ENCODE results near the gene CCDC86. TPM values are rescaled to one million over a fixed set of nuclear protein-coding genes. Genes with fewer than 3 reads are reported as not detected.

CCDC86 gene
- total RNA-seq, 2 experiments from 2014 or later = 8.0 to 9.0 TPM

DNA sequence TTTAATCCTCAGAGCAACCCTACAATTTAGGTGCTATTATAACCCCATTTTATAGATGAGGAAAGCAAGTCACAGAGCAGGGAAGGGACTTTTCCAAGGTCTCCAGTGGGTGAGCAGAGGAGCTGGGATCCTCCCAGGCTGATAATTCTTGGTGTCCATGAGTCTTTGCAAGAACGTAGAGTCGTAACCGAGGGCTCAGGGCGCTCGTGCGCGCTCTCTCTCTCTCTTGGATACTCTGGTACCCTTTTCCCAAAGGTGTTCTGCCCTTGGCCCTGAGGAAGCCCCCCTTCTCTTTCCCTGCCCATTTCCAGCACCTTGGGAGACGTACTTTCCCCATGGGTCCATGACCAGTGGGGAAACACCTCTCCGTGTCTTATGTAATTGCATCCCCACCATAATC lies 20.3 kb downstream of the CCDC86 start:
- Mint-ChIP-seq H3K27me3 (no peaks in the 10 kb centered on the region), H3K4me1 (ENCODE audit: low read depth) (peaks cover 17% of the 10 kb centered on the region), H3K9me3 (no peaks in the 10 kb centered on the region), H3K27ac (no peak overlapping the region), H3K36me3 (ENCODE audit: low read depth) (no peaks in the 10 kb centered on the region), H3K4me3 (no peak overlapping the region)
- Histone ChIP-seq H3K36me3 (ENCODE audit: insufficient read depth, low read length) (no peaks in the 10 kb centered on the region), H3K4me1 (ENCODE audit: insufficient read depth, low read length) (peaks cover 11% of the 10 kb centered on the region), H3K27me3 (ENCODE audit: control insufficient read depth in 1 of 2, insufficient read depth in 2 of 2, low read length in 2 of 2) (no peaks in the 10 kb centered on the region), H3K9me3 (ENCODE audit: control insufficient read depth in 1 of 2, insufficient read depth in 1 of 2, low read length in 2 of 2) (no peaks in the 10 kb centered on the region), H3K27ac (ENCODE audit: low read depth in 1 of 2, low read length in 2 of 2) (no peak overlapping the region), H3K4me3 (ENCODE audit: low read length) (no peak overlapping the region)
- DNase-seq (peak in 1 of 14 experiments; percentile 4), ATAC-seq (ENCODE audit: poor library complexity) (no peak)
- intact Hi-C loops (cut with DNase I, micrococcal nuclease) = no loop called here
- TF ChIP-seq, protein P1, sequence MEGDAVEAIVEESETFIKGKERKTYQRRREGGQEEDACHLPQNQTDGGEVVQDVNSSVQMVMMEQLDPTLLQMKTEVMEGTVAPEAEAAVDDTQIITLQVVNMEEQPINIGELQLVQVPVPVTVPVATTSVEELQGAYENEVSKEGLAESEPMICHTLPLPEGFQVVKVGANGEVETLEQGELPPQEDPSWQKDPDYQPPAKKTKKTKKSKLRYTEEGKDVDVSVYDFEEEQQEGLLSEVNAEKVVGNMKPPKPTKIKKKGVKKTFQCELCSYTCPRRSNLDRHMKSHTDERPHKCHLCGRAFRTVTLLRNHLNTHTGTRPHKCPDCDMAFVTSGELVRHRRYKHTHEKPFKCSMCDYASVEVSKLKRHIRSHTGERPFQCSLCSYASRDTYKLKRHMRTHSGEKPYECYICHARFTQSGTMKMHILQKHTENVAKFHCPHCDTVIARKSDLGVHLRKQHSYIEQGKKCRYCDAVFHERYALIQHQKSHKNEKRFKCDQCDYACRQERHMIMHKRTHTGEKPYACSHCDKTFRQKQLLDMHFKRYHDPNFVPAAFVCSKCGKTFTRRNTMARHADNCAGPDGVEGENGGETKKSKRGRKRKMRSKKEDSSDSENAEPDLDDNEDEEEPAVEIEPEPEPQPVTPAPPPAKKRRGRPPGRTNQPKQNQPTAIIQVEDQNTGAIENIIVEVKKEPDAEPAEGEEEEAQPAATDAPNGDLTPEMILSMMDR (IDR thresholded peaks at IDR 0.05) = no peak
- CTCF ChIA-PET = no interaction called here
- POLR2A ChIA-PET = no interaction called here

DNA sequence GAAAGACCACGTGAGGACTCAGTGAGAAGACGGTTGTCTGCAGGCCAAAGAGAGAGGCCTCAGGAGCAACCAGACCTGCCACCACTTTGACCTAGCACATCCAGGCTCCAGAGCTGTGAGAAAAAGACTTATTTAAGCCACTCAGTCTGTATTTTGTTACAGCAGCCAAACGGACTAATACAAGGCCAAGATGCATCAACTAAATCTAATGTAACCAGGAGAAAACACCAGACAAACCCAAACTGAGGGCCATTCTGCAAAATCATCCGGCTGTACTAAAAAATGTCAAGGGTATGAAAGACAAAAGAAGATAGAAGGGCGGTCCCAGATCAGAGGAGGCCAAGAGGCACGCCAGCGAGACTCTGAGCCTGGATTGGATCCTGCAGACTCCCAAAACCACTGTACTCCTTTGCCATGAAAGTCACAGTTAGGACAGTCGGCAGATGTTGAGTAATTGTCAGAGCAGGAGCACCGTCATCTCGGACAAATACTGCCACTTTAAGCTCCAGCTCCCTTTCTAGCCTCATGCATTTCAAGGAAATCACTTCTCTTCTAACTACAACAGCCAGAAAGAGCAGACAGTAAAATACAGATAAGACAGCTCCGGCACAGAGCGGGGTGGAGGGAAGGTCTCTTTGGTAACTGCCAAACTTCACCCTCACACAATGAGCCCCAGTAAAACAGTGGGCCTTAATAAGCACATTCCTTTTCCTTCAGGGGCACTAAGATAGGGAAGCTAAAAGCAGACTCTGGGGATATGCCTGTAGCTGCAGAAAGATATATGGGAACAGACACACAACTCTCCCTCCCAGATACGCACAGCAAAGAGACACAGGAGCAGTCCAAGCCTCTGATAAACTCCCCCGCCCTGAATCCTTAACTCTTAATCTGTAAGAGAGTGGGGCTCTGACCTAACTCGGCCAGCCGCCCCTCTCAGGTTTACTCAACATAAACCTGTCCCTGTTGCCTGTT lies 21.9 kb downstream of the CCDC86 start:
- ChIA-PET CTCF (no interaction called here), POLR2A (no interaction called here)
- DNase-seq (no peak), ATAC-seq (ENCODE audit: poor library complexity) (no peak)
- Histone ChIP-seq H3K27ac (ENCODE audit: low read depth in 1 of 2, low read length in 2 of 2) (no peak overlapping the region), H3K36me3 (ENCODE audit: insufficient read depth, low read length) (no peaks in the 10 kb centered on the region), H3K4me3 (ENCODE audit: low read length) (no peak overlapping the region), H3K9me3 (ENCODE audit: control insufficient read depth in 1 of 2, insufficient read depth in 1 of 2, low read length in 2 of 2) (no peaks in the 10 kb centered on the region), H3K4me1 (ENCODE audit: insufficient read depth, low read length) (peaks cover 3% of the 10 kb centered on the region), H3K27me3 (ENCODE audit: control insufficient read depth in 1 of 2, insufficient read depth in 2 of 2, low read length in 2 of 2) (no peaks in the 10 kb centered on the region)
- TF ChIP-seq, protein P1 (IDR thresholded peaks at IDR 0.05) = no peak
- peaks cover 5% of the 10 kb centered on the region for H3K4me1 Mint-ChIP-seq (ENCODE audit: low read depth)
- no peaks in the 10 kb centered on the region for H3K27me3 Mint-ChIP-seq
- H3K36me3 Mint-ChIP-seq (ENCODE audit: low read depth) = no peaks in the 10 kb centered on the region
- intact Hi-C loops (cut with DNase I, micrococcal nuclease) = no loop called here
- no peak overlapping the region for H3K27ac Mint-ChIP-seq
- H3K9me3 Mint-ChIP-seq = no peaks in the 10 kb centered on the region
- H3K4me3 Mint-ChIP-seq = no peak overlapping the region

DNA sequence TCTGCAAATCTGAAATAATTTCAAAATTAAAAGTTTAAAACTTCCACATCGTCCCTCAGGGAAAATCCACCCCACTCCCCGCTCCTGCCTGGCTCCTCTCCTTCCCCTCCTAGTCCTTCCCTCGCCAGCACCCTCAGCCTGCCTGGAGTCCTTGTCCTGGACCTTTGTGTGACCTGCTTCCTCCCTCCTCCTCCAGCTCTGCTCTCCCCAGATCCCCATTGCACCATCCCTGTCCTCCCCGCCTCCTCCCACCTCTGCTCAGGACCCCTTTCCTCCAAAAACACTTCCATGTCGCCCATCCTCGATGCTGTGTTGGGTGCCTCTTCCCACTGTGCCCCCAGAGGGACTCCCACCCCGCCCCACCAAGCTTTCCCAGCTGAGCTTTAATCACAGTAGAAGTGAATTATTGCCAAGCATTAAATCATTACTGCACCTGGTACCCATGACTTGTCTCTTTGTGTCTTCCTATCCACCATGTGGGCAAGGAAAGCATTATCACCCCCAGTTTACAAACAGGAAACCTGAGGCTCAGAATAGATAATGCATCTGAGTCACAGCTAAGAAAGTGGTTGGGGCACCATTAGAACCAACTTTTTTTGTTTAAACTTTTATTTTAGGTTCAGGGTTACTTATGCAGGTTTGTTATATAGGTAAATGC lies 23.1 kb downstream of the CCDC86 start:
- Histone ChIP-seq H3K27me3 (ENCODE audit: control insufficient read depth in 1 of 2, insufficient read depth in 2 of 2, low read length in 2 of 2) (no peaks in the 10 kb centered on the region), H3K4me1 (ENCODE audit: insufficient read depth, low read length) (no peaks in the 10 kb centered on the region), H3K36me3 (ENCODE audit: insufficient read depth, low read length) (no peaks in the 10 kb centered on the region), H3K27ac (ENCODE audit: low read depth in 1 of 2, low read length in 2 of 2) (no peak overlapping the region), H3K4me3 (ENCODE audit: low read length) (no peak overlapping the region), H3K9me3 (ENCODE audit: control insufficient read depth in 1 of 2, insufficient read depth in 1 of 2, low read length in 2 of 2) (no peaks in the 10 kb centered on the region)
- Mint-ChIP-seq H3K4me1 (ENCODE audit: low read depth) (no peaks in the 10 kb centered on the region), H3K27me3 (no peaks in the 10 kb centered on the region), H3K9me3 (no peaks in the 10 kb centered on the region), H3K4me3 (no peak overlapping the region), H3K27ac (no peak overlapping the region), H3K36me3 (ENCODE audit: low read depth) (no peaks in the 10 kb centered on the region)
- CTCF ChIA-PET = interaction anchor here (1.1 kb wide), 1 partner anchor 23 kb away, joined by 3 read pairs; no protein-coding TSS in a partner anchor
- DNase-seq (no peak), ATAC-seq (ENCODE audit: poor library complexity) (no peak)
- TF ChIP-seq, protein P1 (IDR thresholded peaks at IDR 0.05) = no peak
- POLR2A ChIA-PET = no interaction called here
- intact Hi-C loops (cut with DNase I, micrococcal nuclease) = no loop called here

Data from CD4-positive, alpha-beta T cell (primary cell).